T-cell (primary cell): Measurements from ENCODE around the gene EIF3L. TPM values are rescaled to one million over a fixed set of nuclear protein-coding genes. Genes with fewer than 3 reads are reported as not detected.

Experiments used
- ATAC-seq, 4 experiments: fragments of 200-7000 bp in 3 of 4; fragments of 150-1000 bp in 1 of 4; cut with Tn5 transposase; replicated peaks in 1 of 4; 1 replicate in 3 of 4; 2 replicates in 1 of 4; pipeline ENCODE4 v1.10.0; 2021; ENCODE audit warnings: moderate library complexity in 3 of 4, mild to moderate bottlenecking in 2 of 4, moderate number of reproducible peaks in 1 of 4
- CTCF ChIA-PET, 2 donors: fragments of 300-600 bp; sonication (Branson Sonifier 250); formaldehyde crosslinking; loops; one replicate each; lab custom pipeline; 2022; ENCODE audit warnings: antibody characterized with exemption in 2 of 2; lab: Charles Lee
- POLR2A ChIA-PET, 2 donors: fragments of 300-600 bp; sonication (Branson Sonifier 250); formaldehyde crosslinking; loops; one replicate each; lab custom pipeline; 2022; ENCODE audit warnings: antibody characterized with exemption in 2 of 2; lab: Charles Lee
- DNase-seq, 35 experiments: peaks; one replicate each; pipeline versions ENCODE4 v3.0.0 to v3.0.0-alpha.2; 2013 to 2023
- H3K27ac ChIP-seq: one replicate; pipeline ENCODE4 v1.5.1; 2013; ENCODE audit warnings: low read length
- H3K27me3 ChIP-seq, 2 experiments: replicated peaks in 1 of 2; 1 replicate in 1 of 2; 2 replicates in 1 of 2; pipeline versions ENCODE4 v1.6.1 to v1.7.0; 2013; ENCODE audit warnings: low read length in 1 of 2, mixed read lengths in 1 of 2; ENCODE audit not compliant: control insufficient read depth in 2 of 2, insufficient read depth in 2 of 2; ENCODE audit errors: extremely low read depth in 1 of 2
- H3K36me3 ChIP-seq, 2 donors: 1 replicate in 1 of 2; 2 replicates in 1 of 2; pipeline versions ENCODE4 v1.6.1 to v1.7.0; 2013; ENCODE audit warnings: low read length in 1 of 2; ENCODE audit not compliant: control insufficient read depth in 2 of 2, insufficient read depth in 1 of 2; ENCODE audit errors: extremely low read depth in 1 of 2
- H3K4me1 ChIP-seq, 2 experiments: 1 replicate in 1 of 2; 2 replicates in 1 of 2; pipeline versions ENCODE4 v1.6.1 to v1.7.0; 2013; ENCODE audit warnings: low read length in 2 of 2, mixed read lengths in 1 of 2; ENCODE audit not compliant: insufficient read depth in 2 of 2, control insufficient read depth in 1 of 2; ENCODE audit errors: extremely low read depth in 1 of 2
- H3K4me3 ChIP-seq, 2 donors: 1 replicate in 1 of 2; 2 replicates in 1 of 2; pipeline versions ENCODE4 v1.5.1 to v1.7.0; 2013; ENCODE audit warnings: mild to moderate bottlenecking in 2 of 2, low read length in 1 of 2, moderate library complexity in 1 of 2; ENCODE audit not compliant: control insufficient read depth in 1 of 2; ENCODE audit errors: extremely low read depth in 1 of 2
- H3K9me3 ChIP-seq: 2 replicates; pipeline ENCODE4 v1.7.0; 2013
- H3K27ac Mint-ChIP-seq, 2 donors: one replicate each; pipeline ENCODE4 v1.8.0; 2020 to 2021; ENCODE audit warnings: mild to moderate bottlenecking in 2 of 2, mixed read lengths in 2 of 2
- H3K27me3 Mint-ChIP-seq, 2 donors: one replicate each; pipeline ENCODE4 v1.8.0; 2021 to 2022; ENCODE audit warnings: mixed read lengths in 2 of 2
- H3K36me3 Mint-ChIP-seq: one replicate; pipeline ENCODE4 v1.8.0; 2021; ENCODE audit warnings: mixed read lengths
- H3K4me1 Mint-ChIP-seq, 3 donors: one replicate each; pipeline ENCODE4 v1.8.0; 2020 to 2022; ENCODE audit warnings: mixed read lengths in 3 of 3, mild to moderate bottlenecking in 1 of 3
- H3K4me3 Mint-ChIP-seq, 3 donors: one replicate each; pipeline ENCODE4 v1.8.0; 2020 to 2022; ENCODE audit warnings: mild to moderate bottlenecking in 3 of 3, mixed read lengths in 3 of 3, moderate library complexity in 3 of 3
- H3K9me3 Mint-ChIP-seq, 3 donors: one replicate each; pipeline ENCODE4 v1.8.0; 2020 to 2022; ENCODE audit warnings: mixed read lengths in 3 of 3
- WGBS: methylation state at CpG from one replicate; pipeline ENCODE4 v1.1.5; 2013; ENCODE audit warnings: missing lambda C conversion rate; ENCODE audit not compliant: insufficient coverage; 5-methylcytosine and 5-hydroxymethylcytosine counted together
- total RNA-seq, 35 experiments: library from RNA in 6 of 35; stranded (reverse) in 6 of 35; fragments of 120-200 nt in 1 of 35; gene quantifications; one replicate each; pipeline versions ENCODE4 v1.2.1 to v1.2.4 and lab custom pipeline; 2013 to 2026

EIF3L gene
- total RNA-seq, 5 donors from 2014 or later (not counting 1 experiment from before 2014, with no cell fraction given), result 428 to 516 (median 483) TPM

- peak overlapping the region; percentile 50 for H3K27ac ChIP-seq
- peak overlapping the region; percentile 90 to 92 for H3K27ac Mint-ChIP-seq
Measured at GRCh38 chr22:37844904-37845329, 4.3 kb upstream of the EIF3L start.

GRCh38 chr22:37846433-37846832, 2.8 kb upstream of the EIF3L start:
- Mint-ChIP-seq H3K27me3 (no peaks in the 10 kb centered on the region), H3K4me3 (peak overlapping the region in 1 of 3 donors; percentile 17), H3K9me3 (no peaks in the 10 kb centered on the region), H3K4me1 (peaks cover 37 to 53% (median 48%) of the 10 kb centered on the region in 3 donors), H3K27ac (no peak overlapping the region), H3K36me3 (peaks cover 11% of the 10 kb centered on the region)
- peaks cover 0 to 7% of the 10 kb centered on the region in 2 donors for H3K36me3 ChIP-seq
- peaks cover 20 to 49% of the 10 kb centered on the region in 2 experiments for H3K4me1 ChIP-seq
- no peaks in the 10 kb centered on the region for H3K27me3 ChIP-seq
- no peak overlapping the region for H3K4me3 ChIP-seq
- WGBS, result no CpG with 5 or more reads among the region's 2 CpGs
- ChIA-PET POLR2A (no interaction called here), CTCF (interaction anchor here in 1 of 2 donors (0.6 kb wide), 1 partner anchor 235 kb away, joined by 3 read pairs; no protein-coding TSS in a partner anchor)
- H3K9me3 ChIP-seq, result no peaks in the 10 kb centered on the region
- ATAC-seq, result no peak
- no peak overlapping the region for H3K27ac ChIP-seq
- no peak for DNase-seq

More at GRCh38 chr22:37844904-37845329, 4.3 kb upstream of the EIF3L start:
- no peaks in the 10 kb centered on the region for H3K27me3 Mint-ChIP-seq
- ATAC-seq, result no peak
- Histone ChIP-seq H3K27me3 (no peaks in the 10 kb centered on the region), H3K4me1 (peaks cover 12 to 36% of the 10 kb centered on the region in 2 experiments), H3K4me3 (peak overlapping the region; percentile 47 to 69), H3K36me3 (peaks cover 0 to under 1% of the 10 kb centered on the region in 2 donors), H3K9me3 (no peaks in the 10 kb centered on the region)
- peaks cover 5% of the 10 kb centered on the region for H3K36me3 Mint-ChIP-seq
- no peaks in the 10 kb centered on the region for H3K9me3 Mint-ChIP-seq
- no peak for DNase-seq
- peak overlapping the region; percentile 80 to 95 (median 86) for H3K4me3 Mint-ChIP-seq
- POLR2A ChIA-PET, result no interaction called here
- 100% methylated on average over 1 of the region's 6 CpGs for WGBS
- peaks cover 25 to 38% (median 34%) of the 10 kb centered on the region in 3 donors for H3K4me1 Mint-ChIP-seq
- CTCF ChIA-PET, result interaction anchor here in 1 of 2 donors (1.4 kb wide), 2 partner anchors 19 to 61 kb away, joined by 4 to 12 read pairs; partner anchors contain the start of gene MICALL1

- CTCF ChIA-PET, result interaction anchor here in 1 of 2 donors (1.0 kb wide), 1 partner anchor 29 kb away, joined by 6 read pairs; no protein-coding TSS in a partner anchor
- no peaks in the 10 kb centered on the region for H3K9me3 ChIP-seq
- H3K4me1 ChIP-seq, result peaks cover 16 to 40% of the 10 kb centered on the region in 2 experiments
- Mint-ChIP-seq H3K4me3 (peak overlapping the region; percentile 86 to 99 (median 98)), H3K27me3 (no peaks in the 10 kb centered on the region), H3K36me3 (peaks cover 24% of the 10 kb centered on the region), H3K27ac (peak overlapping the region; percentile 98), H3K9me3 (no peaks in the 10 kb centered on the region), H3K4me1 (peaks cover 40 to 53% (median 46%) of the 10 kb centered on the region in 3 donors)
- 33% methylated on average over 19 of the region's 27 CpGs for WGBS
- peaks cover 0 to 24% of the 10 kb centered on the region in 2 donors for H3K36me3 ChIP-seq
- DNase-seq (peak in 13 of 35 experiments; percentile 6 to 49 (median 12)), ATAC-seq (no peak)
- no peaks in the 10 kb centered on the region for H3K27me3 ChIP-seq
- POLR2A ChIA-PET, result interaction anchor here in 1 of 2 donors (0.7 kb wide), 1 partner anchor 306 kb away, joined by 4 read pairs; no protein-coding TSS in a partner anchor
- H3K4me3 ChIP-seq, result peak overlapping the region; percentile 87 to 89
- H3K27ac ChIP-seq, result peak overlapping the region; percentile 90
Measured at GRCh38 chr22:37848587-37849088, 581 bp upstream of the EIF3L start.

GRCh38 chr22:37850801-37851200, 1.6 kb downstream of the EIF3L start:
- no peak overlapping the region for H3K4me3 ChIP-seq
- ATAC-seq, result no peak
- H3K27me3 ChIP-seq, result no peaks in the 10 kb centered on the region

GRCh38 chr22:37852418-37852817, 3.2 kb downstream of the EIF3L start:
- H3K36me3 Mint-ChIP-seq, result peaks cover 44% of the 10 kb centered on the region
- H3K4me1 ChIP-seq, result peaks cover 16 to 40% of the 10 kb centered on the region in 2 experiments
- no peak overlapping the region for H3K27ac Mint-ChIP-seq

More at GRCh38 chr22:37850801-37851200, 1.6 kb downstream of the EIF3L start:
- Mint-ChIP-seq H3K36me3 (peaks cover 41% of the 10 kb centered on the region), H3K4me1 (peaks cover 61 to 63% (median 61%) of the 10 kb centered on the region in 3 donors), H3K4me3 (peak overlapping the region; percentile 86 to 99 (median 98)), H3K27me3 (no peaks in the 10 kb centered on the region), H3K27ac (peak overlapping the region in 1 of 2 donors; percentile 28), H3K9me3 (no peaks in the 10 kb centered on the region)
- Histone ChIP-seq H3K27ac (no peak overlapping the region), H3K36me3 (peaks cover 2 to 43% of the 10 kb centered on the region in 2 donors), H3K4me1 (peaks cover 16 to 40% of the 10 kb centered on the region in 2 experiments), H3K9me3 (no peaks in the 10 kb centered on the region)
- 85% methylated on average over 2 of the region's 4 CpGs for WGBS
- ChIA-PET CTCF (no interaction called here), POLR2A (no interaction called here)
- DNase-seq, result no peak

GRCh38 chr22:37854946-37855345, 5.7 kb downstream of the EIF3L start:
- no peaks in the 10 kb centered on the region for H3K9me3 Mint-ChIP-seq
- Histone ChIP-seq H3K27me3 (no peaks in the 10 kb centered on the region), H3K9me3 (no peaks in the 10 kb centered on the region), H3K4me3 (no peak overlapping the region), H3K36me3 (peaks cover 2 to 71% of the 10 kb centered on the region in 2 donors), H3K4me1 (peaks cover 8 to 21% of the 10 kb centered on the region in 2 experiments), H3K27ac (no peak overlapping the region)
- H3K27me3 Mint-ChIP-seq, result no peaks in the 10 kb centered on the region
- H3K4me1 Mint-ChIP-seq, result peaks cover 42 to 45% (median 43%) of the 10 kb centered on the region in 3 donors
- H3K4me3 Mint-ChIP-seq, result no peak overlapping the region
- WGBS, result 78% methylated on average over 2 of the region's 2 CpGs
- DNase-seq, result no peak
- ChIA-PET POLR2A (no interaction called here), CTCF (no interaction called here)
- no peak for ATAC-seq
- H3K36me3 Mint-ChIP-seq, result peaks cover 50% of the 10 kb centered on the region
- no peak overlapping the region for H3K27ac Mint-ChIP-seq

More at GRCh38 chr22:37852418-37852817, 3.2 kb downstream of the EIF3L start:
- POLR2A ChIA-PET, result interaction anchor here in 1 of 2 donors (0.9 kb wide), 1 partner anchor 9 kb away, joined by 3 read pairs; no protein-coding TSS in a partner anchor
- Histone ChIP-seq H3K27me3 (no peaks in the 10 kb centered on the region), H3K27ac (no peak overlapping the region), H3K36me3 (peaks cover 2 to 51% of the 10 kb centered on the region in 2 donors), H3K9me3 (no peaks in the 10 kb centered on the region), H3K4me3 (no peak overlapping the region)
- no peak for ATAC-seq
- WGBS, result 86% methylated on average over 4 of the region's 5 CpGs
- no peaks in the 10 kb centered on the region for H3K27me3 Mint-ChIP-seq
- no peak overlapping the region for H3K4me3 Mint-ChIP-seq
- CTCF ChIA-PET, result interaction anchor here in 1 of 2 donors (1.0 kb wide), 1 partner anchor 34 kb away, joined by 4 read pairs; no protein-coding TSS in a partner anchor
- peaks cover 59 to 61% (median 61%) of the 10 kb centered on the region in 3 donors for H3K4me1 Mint-ChIP-seq
- no peak for DNase-seq
- no peaks in the 10 kb centered on the region for H3K9me3 Mint-ChIP-seq
